ENCODE measurements around the gene KLF9. TPM values are rescaled to one million over a fixed set of nuclear protein-coding genes. Genes with fewer than 3 reads are reported as not detected.
A peak's percentile ranks its signal among the peaks of the same experiment; 100 is the strongest.

Gene KLF9
- total and polyA plus RNA-seq, 12 donors: 27.3 to 67.4 (median 39.7) TPM

GRCh38 chr9:70419556-70420440 is 5.3 kb upstream of the KLF9 start:
- 0 to 1% methylated on average over 44 to 60 of the region's 60 CpGs for WGBS, 2 donors
- Histone ChIP-seq H3K27ac (peak overlapping the region; percentile 95 to 100 (median 100)), H3K36me3 (no peaks in the 10 kb centered on the region), H3K4me1 (peaks cover 22 to 73% (median 59%) of the 10 kb centered on the region in 9 donors), H3K27me3 (no peaks in the 10 kb centered on the region), H3K9me3 (no peaks in the 10 kb centered on the region), H3K4me3 (peak overlapping the region in 9 of 10 donors; percentile 45 to 71 (median 64))
- ATAC-seq (peak; percentile 68 to 86 (median 74)), DNase-seq (peak; percentile 96 to 97)
- TF ChIP-seq CTCF (IDR thresholded peaks at IDR 0.05): peak in 2 of 9 donors; percentile 34 to 36
- intact Hi-C loops (cut with DNase I): loop anchor here (1.0 to 10.0 kb wide), 18 partner anchors 7 to 1945 kb away; partner anchors contain the start of genes SMC5 (in 1 of the 10) and ZFAND5 (in 1 of the 10)

- intact Hi-C loops (cut with DNase I): loop anchor here in 6 of 10 donors (1.0 to 10.0 kb wide), 6 partner anchors 61 to 1946 kb away; partner anchors contain the start of gene ZFAND5 (in 1 of the 6)
- H3K27ac ChIP-seq: peak overlapping the region; percentile 95 to 100 (median 100)
- H3K4me3 ChIP-seq: peak overlapping the region in 9 of 10 donors; percentile 45 to 71 (median 64)
- peaks cover 22 to 76% (median 63%) of the 10 kb centered on the region in 9 donors for H3K4me1 ChIP-seq
- H3K36me3 ChIP-seq: no peaks in the 10 kb centered on the region
- ATAC-seq: peak; percentile 56 to 86 (median 61)
- 0 to 1% methylated on average over 65 of the region's 65 CpGs for WGBS, 2 donors
- no peaks in the 10 kb centered on the region for H3K27me3 ChIP-seq
- no peaks in the 10 kb centered on the region for H3K9me3 ChIP-seq
- no peak for TF ChIP-seq CTCF (IDR thresholded peaks at IDR 0.05)
- DNase-seq: peak; percentile 96 to 97
Measured at GRCh38 chr9:70418822-70419555, 4.5 kb upstream of the KLF9 start.

GRCh38 chr9:70415476-70415875 is 1.0 kb upstream of the KLF9 start:
- no peaks in the 10 kb centered on the region for H3K36me3 ChIP-seq
- H3K27ac ChIP-seq: peak overlapping the region; percentile 99 to 100 (median 100)
- H3K4me3 ChIP-seq: peak overlapping the region in 5 of 10 donors; percentile 69 to 99 (median 77)
- WGBS, 2 donors: 83 to 84% methylated on average over 5 of the region's 5 CpGs
- no peak for TF ChIP-seq CTCF (IDR thresholded peaks at IDR 0.05)
- peaks cover 9 to 53% (median 47%) of the 10 kb centered on the region in 9 donors for H3K4me1 ChIP-seq
- intact Hi-C loops (cut with DNase I): loop anchor here in 4 of 10 donors (5.0 to 10.0 kb wide), 4 partner anchors 151 to 1949 kb away; partner anchors contain the start of gene ZFAND5 (in 1 of the 4)
- no peaks in the 10 kb centered on the region for H3K9me3 ChIP-seq
- no peak for ATAC-seq
- DNase-seq: no peak
- H3K27me3 ChIP-seq: no peaks in the 10 kb centered on the region

- no peak for ATAC-seq
- Histone ChIP-seq H3K9me3 (no peaks in the 10 kb centered on the region), H3K36me3 (no peaks in the 10 kb centered on the region), H3K4me3 (peak overlapping the region in 9 of 10 donors; percentile 69 to 99 (median 77)), H3K27me3 (no peaks in the 10 kb centered on the region), H3K27ac (peak overlapping the region; percentile 99 to 100 (median 100)), H3K4me1 (peaks cover 11 to 58% (median 50%) of the 10 kb centered on the region in 9 donors)
- no peak for TF ChIP-seq CTCF (IDR thresholded peaks at IDR 0.05)
- WGBS, 2 donors: 48 to 57% methylated on average over 2 of the region's 2 CpGs
- DNase-seq: no peak
- intact Hi-C loops (cut with DNase I): loop anchor here in 4 of 10 donors (5.0 to 10.0 kb wide), 4 partner anchors 150 to 1950 kb away; partner anchors contain the start of gene ZFAND5 (in 1 of the 4)
Measured at GRCh38 chr9:70415041-70415440, 584 bp upstream of the KLF9 start.
